Panc1 (cell line): Measurements from ENCODE around the gene GRID1.

Source experiments
- POLR2AphosphoS5 ChIP-seq: IDR thresholded peaks from 2 replicates; pipeline ENCODE4 v1.6.1; 2012; ENCODE audit warnings: mild to moderate bottlenecking, low read depth, low read length, moderate library complexity
- TF ChIP-seq, protein P1 (sequence below): fragments of 450-650 bp; IDR thresholded peaks from 2 replicates; pipeline ENCODE4 v1.5.1; 2017; ENCODE audit warnings: mild to moderate bottlenecking

DNA sequence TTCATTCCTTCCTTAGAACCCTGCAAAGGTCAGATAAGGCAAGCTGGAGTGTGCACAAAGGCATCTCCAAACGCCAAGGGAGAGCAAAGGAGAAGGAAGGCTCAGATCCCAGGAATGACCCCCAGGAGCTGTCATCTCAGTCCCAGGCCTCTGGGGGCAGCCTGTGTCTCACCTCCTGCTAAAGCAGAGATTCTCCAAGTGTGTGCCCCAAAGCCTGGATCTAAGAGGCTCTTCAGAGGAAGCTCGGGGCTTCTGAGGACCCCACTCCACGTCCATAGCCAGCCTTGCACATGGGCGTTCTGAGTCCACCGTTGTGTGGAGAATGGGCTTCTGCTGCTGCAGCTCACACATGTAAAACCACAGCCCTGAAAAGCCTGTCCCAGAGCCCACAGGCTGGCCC is 5.1 kb upstream of the GRID1 start:
- TF ChIP-seq, protein P1, sequence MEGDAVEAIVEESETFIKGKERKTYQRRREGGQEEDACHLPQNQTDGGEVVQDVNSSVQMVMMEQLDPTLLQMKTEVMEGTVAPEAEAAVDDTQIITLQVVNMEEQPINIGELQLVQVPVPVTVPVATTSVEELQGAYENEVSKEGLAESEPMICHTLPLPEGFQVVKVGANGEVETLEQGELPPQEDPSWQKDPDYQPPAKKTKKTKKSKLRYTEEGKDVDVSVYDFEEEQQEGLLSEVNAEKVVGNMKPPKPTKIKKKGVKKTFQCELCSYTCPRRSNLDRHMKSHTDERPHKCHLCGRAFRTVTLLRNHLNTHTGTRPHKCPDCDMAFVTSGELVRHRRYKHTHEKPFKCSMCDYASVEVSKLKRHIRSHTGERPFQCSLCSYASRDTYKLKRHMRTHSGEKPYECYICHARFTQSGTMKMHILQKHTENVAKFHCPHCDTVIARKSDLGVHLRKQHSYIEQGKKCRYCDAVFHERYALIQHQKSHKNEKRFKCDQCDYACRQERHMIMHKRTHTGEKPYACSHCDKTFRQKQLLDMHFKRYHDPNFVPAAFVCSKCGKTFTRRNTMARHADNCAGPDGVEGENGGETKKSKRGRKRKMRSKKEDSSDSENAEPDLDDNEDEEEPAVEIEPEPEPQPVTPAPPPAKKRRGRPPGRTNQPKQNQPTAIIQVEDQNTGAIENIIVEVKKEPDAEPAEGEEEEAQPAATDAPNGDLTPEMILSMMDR = no peak
- TF ChIP-seq POLR2AphosphoS5 = no peak
